Measurements from ENCODE around the gene CNTNAP5.
A peak's percentile ranks its signal among the peaks of the same experiment; 100 is the strongest.

CNTNAP5 gene

DNA sequence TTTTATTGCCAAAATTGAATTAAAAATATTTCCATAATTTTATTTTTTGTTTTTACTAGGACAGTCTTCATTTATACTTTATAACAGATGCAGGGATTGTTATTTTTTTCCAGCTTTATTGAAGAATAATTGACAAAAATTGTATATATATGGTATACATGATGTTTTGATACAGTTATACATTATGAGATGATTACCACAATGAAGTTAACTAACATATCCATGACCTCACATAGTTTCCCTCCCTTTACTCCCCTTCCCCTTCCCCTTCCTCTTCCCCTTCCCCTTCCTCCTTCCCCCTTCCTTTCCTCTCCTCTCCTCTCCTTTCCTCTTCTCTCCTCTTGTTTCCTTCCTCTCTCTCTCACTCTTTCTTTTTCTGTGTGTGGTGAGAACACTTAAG lies 700.1 kb downstream of the CNTNAP5 start:
- no peak for DNase-seq

GRCh38 chr2:124740636-124741035 lies 715.5 kb downstream of the CNTNAP5 start:
- DNase-seq = no peak

- no peak for DNase-seq
These were observed 728.8 kb downstream of the CNTNAP5 start for GRCh38 chr2:124753842-124754241.

- no peak for DNase-seq
These were observed 730.3 kb downstream of the CNTNAP5 start for GRCh38 chr2:124755386-124755785.

- DNase-seq = no peak
These were observed 731.0 kb downstream of the CNTNAP5 start for GRCh38 chr2:124756048-124756447.

DNA sequence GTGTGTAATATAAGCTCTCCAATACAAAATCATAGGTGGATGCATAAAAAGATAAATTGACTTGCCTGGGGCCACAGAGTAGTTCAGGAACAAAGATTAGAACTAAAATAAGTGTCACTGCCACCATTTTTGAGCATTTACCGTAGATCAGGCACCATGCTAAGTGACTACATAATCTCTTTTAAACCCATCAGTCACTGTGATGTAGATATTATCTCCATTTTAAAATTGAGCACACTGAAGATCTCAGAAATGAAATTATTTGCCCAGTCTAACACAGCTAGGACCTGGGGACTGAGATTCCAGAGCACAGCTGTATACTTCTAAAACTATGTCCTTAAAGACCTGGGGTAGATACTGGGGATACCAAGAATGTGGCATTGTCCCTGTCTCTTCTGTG lies 737.3 kb downstream of the CNTNAP5 start:
- no peak for DNase-seq

GRCh38 chr2:124763611-124764010 lies 738.5 kb downstream of the CNTNAP5 start:
- DNase-seq = no peak

GRCh38 chr2:124774781-124775180 lies 749.7 kb downstream of the CNTNAP5 start:
- no peak for DNase-seq

DNA sequence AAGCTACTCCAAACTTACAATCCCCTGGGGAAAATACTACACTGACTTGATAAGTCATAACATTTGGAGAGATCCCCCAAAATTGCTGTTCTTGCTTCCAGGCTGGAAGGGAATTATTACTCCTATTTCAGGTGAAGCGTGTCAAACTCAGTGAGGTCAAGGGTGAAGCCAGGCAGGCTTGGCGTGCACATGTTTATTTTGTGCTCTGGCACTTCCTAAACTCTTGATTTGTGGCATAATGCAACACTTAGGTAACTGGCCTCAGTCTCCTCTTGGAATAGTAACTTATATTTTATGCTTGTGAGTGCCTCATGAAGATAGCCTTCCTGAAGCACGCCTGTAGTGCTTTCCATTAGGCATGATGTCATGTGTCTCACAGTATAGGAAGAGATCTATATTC lies 751.2 kb downstream of the CNTNAP5 start:
- no peak for DNase-seq

DNA sequence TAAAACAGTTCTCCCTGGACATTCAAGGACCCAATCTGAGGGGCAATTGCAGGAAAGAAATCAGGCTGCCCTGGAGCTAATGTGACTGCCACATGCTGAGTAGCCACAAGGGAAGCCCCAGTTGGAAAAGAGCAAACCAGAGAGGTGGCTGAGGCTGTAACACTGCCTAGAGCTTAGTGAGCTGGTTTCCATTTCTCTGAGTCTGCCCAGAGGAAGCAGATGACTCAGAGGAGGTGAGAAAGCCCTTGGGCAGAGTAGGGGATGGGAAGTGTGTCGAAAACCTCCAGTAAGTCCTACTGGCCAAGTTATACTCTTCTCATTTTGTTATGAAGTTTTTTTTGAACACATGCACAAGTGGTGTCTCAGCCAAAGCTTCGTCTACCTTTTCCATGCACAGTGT lies 753.0 kb downstream of the CNTNAP5 start:
- no peak for DNase-seq

DNA sequence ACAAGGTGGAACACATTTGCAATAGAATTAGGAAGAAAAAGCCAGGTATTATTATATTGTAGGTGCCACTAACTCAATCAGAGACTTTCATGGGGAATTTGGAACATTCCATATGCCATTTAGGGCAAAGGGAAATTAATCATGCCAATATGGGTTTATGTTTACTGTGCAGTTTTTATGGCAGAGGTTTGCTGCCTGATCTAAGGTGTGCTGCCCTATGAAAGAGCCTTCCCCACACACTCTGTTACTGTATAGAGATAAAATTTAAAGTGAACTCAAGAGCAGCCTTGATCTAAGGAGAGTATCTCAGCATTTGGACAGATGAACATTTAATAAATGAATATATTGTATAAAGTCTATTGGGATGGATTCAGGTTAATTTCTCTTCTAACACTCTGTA lies 771.6 kb downstream of the CNTNAP5 start:
- DNase-seq = no peak

DNA sequence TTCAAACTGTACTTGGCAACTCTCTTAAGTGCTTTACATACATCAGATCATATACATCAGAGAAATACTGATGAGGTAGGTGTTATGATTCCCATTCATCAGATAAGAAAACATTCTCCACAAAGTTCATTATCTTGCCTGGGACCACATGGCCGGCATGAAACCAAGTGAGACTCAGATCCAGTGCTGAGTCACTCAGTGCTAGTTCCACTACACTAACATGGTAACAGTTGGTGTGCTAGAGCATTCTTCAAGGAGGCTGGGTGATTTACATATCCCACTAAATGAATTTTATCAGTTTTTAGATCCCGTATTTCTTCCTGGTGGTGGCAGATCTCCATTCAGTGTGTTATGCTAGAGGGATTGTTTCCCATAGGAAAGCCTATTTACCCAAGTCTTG lies 772.0 kb downstream of the CNTNAP5 start:
- DNase-seq = no peak

GRCh38 chr2:124798551-124798950 lies 773.5 kb downstream of the CNTNAP5 start:
- DNase-seq = no peak

DNA sequence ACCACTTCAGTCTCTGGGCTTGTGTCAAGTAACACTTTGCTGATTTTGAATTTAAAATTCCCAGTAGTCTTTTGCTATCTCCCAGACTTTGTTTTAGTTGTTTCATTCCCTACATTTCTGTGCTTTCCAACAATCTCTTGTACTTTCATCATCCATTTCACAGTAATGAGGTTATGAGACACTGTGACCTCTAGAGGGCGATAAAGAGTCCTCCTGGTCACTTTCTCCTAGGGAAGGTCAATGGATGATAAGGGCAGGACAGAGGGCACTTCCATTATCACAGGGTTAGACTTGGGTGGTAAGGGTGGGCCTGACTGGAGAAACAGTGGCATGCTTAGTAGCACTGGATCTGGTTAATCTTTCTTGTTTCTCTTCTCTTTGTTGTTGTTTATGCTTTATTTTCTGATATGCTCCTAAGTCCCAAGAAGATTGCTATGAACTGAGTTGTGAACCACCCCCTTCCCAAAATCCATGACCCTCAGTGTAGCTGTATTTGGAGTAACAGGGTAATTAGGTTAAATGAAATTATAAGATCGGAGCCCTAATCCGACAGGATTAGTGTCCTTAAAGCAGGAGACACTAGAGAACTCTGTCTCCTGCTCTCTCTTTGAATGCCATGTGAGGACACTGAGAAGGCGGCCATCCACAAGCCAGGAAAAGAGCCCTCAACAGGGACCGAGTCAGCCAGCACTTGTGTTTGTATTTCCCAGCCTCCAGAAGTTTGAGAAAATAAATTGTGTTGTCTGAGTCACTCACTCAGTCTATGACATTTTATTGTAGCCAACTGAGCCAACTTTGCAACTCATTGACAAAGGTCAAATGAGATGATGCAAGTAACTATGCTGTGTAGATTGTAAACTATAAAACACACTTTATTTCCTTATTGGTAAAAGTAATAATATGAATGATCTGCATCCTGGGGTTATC lies 779.2 kb downstream of the CNTNAP5 start:
- peak; percentile 31 for DNase-seq

DNA sequence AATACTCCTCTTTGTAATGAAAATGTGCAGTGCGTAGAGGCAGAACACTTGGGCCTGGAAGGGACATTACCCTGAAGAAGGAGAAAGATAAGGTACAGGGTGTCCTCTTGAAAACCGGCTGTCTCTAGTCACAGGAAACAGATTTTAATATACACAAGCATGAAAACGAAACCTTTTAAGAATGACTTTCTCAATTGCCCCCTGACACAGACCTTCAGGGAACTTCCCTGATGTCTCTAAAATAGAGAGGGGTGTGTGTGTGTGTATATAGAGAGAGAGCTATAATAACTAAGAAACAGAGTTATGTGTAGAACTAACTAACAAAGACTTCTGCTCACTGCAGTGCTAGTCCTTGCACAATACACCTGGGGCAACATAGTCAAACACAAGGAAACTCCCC lies 780.0 kb downstream of the CNTNAP5 start:
- DNase-seq = no peak

- DNase-seq = peak; percentile 32
These were observed 785.0 kb downstream of the CNTNAP5 start for GRCh38 chr2:124810132-124810531.

- no peak for DNase-seq
These were observed 790.1 kb downstream of the CNTNAP5 start for GRCh38 chr2:124814968-124815745.

- DNase-seq = no peak
These were observed 790.9 kb downstream of the CNTNAP5 start for GRCh38 chr2:124816007-124816406.

DNA sequence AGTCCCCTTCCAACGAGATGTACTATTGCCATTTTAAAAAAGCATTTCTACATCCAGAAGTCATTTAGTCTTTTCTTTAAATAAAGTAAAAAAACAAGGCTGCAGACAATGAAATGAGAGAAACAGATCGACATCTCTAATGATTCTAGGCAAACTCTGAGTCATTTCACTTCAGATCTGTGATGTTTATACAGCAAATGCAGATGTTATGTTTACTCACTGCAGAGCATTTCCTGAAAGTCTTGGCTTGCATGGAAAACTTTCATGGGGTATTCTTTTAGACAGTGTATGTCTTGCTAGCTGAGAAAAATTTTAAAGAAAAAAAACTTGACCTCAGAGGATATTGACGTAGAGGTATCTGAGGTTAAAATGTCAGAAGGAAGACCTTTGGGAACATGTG lies 797.4 kb downstream of the CNTNAP5 start:
- DNase-seq = no peak

- no peak for DNase-seq
These were observed 799.4 kb downstream of the CNTNAP5 start for GRCh38 chr2:124824441-124824840.

DNA sequence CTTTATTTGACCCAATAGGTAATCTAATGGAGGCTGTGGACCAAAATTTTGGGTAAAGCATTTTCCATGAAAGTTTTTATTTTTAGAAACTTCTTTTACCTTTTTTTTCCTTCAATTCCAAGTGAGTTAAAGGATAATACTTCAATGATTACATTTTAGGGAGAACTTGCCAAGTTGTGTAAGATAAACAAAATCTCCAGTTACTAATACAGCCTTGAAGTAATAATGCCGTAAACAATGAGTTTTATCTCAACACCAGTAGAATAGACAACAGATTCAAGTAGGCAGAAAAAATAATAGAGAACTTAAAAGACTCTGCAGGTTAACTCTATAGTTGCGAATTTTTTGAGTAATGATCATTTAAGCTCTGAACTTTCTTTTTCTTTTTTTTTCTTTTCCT lies 807.4 kb downstream of the CNTNAP5 start:
- no peak for DNase-seq

- DNase-seq = no peak
These were observed 809.2 kb downstream of the CNTNAP5 start for GRCh38 chr2:124834331-124834730.

DNA sequence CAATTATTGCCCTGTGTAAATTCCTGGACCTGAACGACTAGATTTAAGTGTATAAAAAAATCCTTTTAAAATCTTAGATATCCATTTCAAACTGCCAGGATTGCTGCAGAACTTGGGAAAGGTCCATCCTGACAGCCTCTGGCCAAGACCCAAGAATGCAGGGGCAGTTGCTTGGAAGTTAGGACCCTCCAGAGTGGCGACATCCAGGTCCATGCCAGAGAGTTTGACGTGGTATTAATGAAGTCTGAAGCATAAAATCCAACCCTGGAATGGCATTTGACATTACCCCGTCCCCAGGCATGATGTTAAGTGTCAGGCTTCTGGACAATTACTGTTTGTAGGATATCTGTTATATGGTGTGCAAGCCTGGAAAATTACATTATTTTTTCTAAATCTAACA lies 810.2 kb downstream of the CNTNAP5 start:
- DNase-seq = no peak

GRCh38 chr2:124836416-124836815 lies 811.3 kb downstream of the CNTNAP5 start:
- DNase-seq = no peak
